Epithelial cell of proximal tubule (primary cell): Measurements from ENCODE around the gene FABP6. TPM values are rescaled to one million over a fixed set of nuclear protein-coding genes. Genes with fewer than 3 reads are reported as not detected.

Experiments used
- DNase-seq: peaks from one replicate; pipeline ENCODE4 v3.0.0-alpha.2; 2011; ENCODE audit warnings: low read depth
- H3K4me3 ChIP-seq: 2 replicates; pipeline ENCODE4 v1.5.1; 2011; ENCODE audit warnings: low read depth, mild to moderate bottlenecking, low read length
- CTCF ChIP-seq: conservative IDR thresholded peaks from 2 replicates; pipeline ENCODE4 v1.5.1; 2012; ENCODE audit warnings: low read depth, mild to moderate bottlenecking, low read length
- total RNA-seq: library from RNA; depleted of rRNA; stranded (reverse); fragments of >200 nt; gene quantifications from 2 replicates; pipeline ENCODE4 v1.2.3, GENCODE V29; 2015

FABP6 gene
- total RNA-seq, 1 donor from 2014 or later: not detected

GRCh38 chr5:160278343-160278742 is 49.0 kb downstream of the FABP6 start:
- no peak overlapping the region for H3K4me3 ChIP-seq
- DNase-seq: no peak
- TF ChIP-seq CTCF: no peak

- no peak overlapping the region for H3K4me3 ChIP-seq
- TF ChIP-seq CTCF: no peak
- no peak for DNase-seq
Observed at GRCh38 chr5:160280384-160281095, 51.2 kb downstream of the FABP6 start.

GRCh38 chr5:160281275-160281674 is 52.0 kb downstream of the FABP6 start:
- no peak overlapping the region for H3K4me3 ChIP-seq
- no peak for DNase-seq
- no peak for TF ChIP-seq CTCF

- no peak for TF ChIP-seq CTCF
- H3K4me3 ChIP-seq: no peak overlapping the region
- no peak for DNase-seq
Observed at GRCh38 chr5:160284291-160284873, 55.1 kb downstream of the FABP6 start.

DNA sequence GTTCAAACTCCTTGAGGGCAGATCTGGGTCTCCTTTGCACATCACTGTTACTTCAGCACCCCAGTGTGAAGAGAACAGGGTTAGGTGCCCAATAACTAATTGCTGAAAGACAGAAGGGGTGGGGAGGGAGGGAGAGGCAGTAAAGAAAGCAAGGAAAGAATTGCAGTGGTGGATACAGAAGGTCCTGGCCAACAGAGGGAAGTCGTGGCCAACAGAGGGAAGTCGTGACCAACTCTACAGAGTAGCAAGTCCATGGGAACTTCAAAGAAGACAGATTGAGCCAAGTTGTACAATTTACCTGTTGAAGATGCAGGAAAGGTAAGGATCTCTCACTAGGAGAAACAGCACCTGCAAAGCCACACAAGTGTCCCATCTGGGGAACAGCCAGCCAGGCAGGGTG is 56.0 kb downstream of the FABP6 start:
- TF ChIP-seq CTCF: no peak

GRCh38 chr5:160286947-160287346 is 57.6 kb downstream of the FABP6 start:
- no peak for TF ChIP-seq CTCF
- DNase-seq: no peak
- H3K4me3 ChIP-seq: no peak overlapping the region

More for the DNA sequence above, 56.0 kb downstream of the FABP6 start:
- no peak overlapping the region for H3K4me3 ChIP-seq
- no peak for DNase-seq

DNA sequence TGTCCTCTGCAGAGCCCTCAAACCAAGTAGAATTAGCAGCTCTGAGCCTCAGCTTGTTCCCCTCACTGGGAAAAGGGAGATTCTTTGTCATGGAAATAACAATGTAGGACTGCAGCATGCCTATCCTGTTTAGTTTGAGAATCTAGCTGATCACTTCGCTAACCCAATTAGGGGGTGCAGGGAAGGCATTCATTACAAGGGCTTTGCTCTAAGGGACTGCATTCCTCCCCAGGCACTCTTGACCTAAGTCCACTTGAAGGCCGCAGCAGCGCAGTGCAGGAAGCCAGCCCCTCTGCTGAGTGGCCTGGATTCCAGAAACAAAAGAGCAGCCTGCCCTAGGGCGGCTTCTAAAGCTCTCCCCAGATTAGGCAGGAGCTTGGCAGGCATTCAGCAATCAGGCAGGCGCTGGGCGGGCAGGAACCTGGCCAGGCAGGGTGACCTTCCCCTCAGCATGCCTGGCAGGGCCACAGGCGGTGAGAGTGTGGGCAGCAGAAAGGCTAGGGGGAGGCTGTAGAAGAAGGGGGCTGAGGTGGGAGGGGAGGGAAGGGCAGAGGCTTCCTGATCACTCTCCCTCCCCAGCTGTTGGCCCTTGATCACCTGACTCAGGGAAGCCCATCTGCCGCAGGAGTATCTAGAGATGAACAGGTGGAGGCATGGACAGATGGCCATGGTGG is 58.2 kb downstream of the FABP6 start:
- no peak overlapping the region for H3K4me3 ChIP-seq
- TF ChIP-seq CTCF: no peak
- DNase-seq: no peak
